Stimulated activated CD4-positive, alpha-beta T cell treated with anti-CD3 and anti-CD28 coated beads, Interleukin-12 subunit alpha, Interleukin-12 subunit beta, amount 100 ng/mL, for 48 hours (primary cell): Measurements from ENCODE around the gene TRMO.

Experiments used
- DNase-seq, 3 donors: peaks; one replicate each; pipeline ENCODE4 v3.0.0-alpha.2; 2020; ENCODE audit warnings: low read depth in 2 of 3, low spot score in 1 of 3

Gene TRMO

DNA sequence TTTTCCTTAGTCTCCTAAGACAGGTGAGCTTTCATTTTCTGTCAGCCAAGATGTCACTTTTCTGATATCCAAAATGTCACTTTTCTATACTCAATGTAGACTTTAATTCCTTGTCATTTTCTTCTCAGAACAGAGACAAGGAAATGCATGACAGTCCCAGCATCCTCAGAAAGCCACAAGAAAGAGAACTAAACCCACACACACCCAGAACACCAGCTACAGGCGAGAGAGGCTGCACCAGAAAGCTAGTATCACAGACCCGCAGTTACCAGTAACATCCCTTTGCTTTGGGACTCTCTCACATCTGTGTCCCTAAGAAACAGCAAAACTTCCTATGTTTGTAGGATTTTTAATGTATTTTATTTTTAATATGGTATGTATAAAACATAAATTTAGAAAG lies 17.1 kb downstream of the TRMO start:
- DNase-seq = no peak

DNA sequence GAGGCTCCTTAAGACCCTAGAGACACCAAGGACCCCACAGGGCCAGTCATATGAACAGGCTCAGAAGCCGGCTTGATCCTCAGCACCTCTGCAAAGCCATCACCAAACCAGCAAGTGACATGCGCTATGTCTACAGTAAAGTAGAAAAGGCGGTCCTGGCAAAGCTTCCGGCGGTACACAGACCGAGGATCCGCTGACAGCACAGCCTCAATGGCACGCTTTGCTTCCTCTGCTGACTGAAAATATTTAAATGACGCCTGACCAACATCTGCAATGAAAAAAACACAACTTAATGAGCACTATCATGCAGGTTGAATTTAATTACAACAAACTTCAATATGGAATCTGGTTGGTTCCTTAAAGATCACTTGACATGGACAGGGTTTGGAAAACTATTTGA lies 17.6 kb downstream of the TRMO start:
- DNase-seq = no peak

DNA sequence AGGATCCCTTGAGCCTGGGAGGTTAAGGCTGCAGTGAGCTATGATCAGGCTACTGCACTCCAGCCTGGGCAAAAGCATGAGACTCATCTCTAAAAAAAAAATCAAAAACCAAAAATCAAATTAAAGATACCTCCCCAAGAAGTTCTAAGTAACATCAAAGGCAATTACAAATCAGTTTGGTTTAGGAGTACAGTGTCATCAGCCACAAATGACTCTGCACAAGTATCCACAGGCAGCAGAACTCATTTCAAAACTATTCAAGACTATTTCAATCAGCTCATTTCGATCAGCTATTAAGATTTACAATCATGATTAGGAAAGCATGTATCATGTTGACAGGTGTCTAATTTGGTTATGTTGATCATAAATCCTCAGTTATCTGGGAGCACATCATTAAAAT lies 19.1 kb downstream of the TRMO start:
- DNase-seq = no peak

DNA sequence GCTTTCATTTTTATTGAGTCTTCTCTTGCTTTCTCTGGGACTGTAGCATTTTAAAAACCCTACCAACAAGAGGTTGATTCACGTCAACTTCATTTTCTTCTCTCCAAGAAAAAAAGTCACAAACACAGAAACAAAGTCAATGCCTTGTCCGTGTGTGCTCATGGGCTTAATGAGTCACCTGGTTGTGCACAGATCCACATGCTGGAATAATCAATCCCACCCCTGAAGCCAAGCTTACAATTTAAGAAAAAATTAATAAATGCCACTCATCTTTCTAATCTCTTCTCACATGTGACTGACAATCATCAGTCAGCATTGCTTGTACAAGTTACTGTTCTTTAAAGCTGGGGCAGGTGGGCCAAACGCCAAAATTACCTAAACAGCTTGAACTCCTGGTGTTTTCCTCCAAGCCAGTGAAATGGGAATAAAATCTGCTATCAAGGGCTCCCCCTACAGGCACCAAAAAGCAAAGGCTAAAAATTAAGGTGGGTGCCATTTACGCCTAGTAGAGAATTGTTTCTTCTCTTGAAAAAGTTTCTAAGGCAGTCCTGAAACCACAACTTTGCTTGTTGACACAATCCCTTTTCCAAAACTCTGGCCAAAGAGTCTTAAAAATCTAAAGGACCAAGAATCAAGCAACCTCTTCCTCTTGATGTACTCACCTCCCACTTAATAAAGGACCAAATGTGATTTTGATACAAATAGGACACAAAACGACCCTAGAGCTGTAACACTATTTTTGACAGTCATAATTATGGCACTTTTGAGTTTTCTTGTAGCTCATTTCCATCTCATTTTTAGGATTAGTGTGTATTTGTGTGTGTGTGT lies 21.3 kb downstream of the TRMO start:
- no peak for DNase-seq

DNA sequence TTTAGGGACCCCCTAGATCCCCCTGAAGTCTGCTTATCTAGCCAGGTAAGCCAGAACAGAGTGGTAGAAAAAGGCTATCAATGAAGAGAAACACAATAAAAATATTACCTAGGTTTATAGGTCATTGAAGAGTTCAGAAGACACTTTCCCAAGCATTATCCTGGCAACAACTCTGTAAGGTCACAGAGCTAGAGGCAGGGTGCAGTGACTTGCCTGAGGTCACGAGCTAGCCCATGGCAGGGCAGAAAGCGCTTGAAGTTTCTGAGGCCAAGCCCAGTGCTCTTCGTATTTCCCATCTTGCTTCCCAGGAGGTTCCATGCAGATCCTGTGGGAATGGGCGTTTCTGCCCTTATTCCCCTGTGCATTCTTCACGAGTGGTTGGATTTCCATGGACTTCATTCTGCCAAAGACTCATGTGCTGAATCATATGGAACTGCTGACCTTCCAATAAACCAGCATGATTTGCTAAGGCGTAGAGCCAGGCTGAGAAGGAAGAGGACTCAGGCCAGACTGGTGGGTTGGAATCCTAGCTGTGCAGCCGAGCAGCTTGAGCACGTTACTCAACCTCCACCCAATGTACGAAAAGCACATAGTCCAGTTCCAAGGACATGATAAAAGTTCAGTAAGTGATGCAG lies 22.1 kb downstream of the TRMO start:
- no peak for DNase-seq

DNA sequence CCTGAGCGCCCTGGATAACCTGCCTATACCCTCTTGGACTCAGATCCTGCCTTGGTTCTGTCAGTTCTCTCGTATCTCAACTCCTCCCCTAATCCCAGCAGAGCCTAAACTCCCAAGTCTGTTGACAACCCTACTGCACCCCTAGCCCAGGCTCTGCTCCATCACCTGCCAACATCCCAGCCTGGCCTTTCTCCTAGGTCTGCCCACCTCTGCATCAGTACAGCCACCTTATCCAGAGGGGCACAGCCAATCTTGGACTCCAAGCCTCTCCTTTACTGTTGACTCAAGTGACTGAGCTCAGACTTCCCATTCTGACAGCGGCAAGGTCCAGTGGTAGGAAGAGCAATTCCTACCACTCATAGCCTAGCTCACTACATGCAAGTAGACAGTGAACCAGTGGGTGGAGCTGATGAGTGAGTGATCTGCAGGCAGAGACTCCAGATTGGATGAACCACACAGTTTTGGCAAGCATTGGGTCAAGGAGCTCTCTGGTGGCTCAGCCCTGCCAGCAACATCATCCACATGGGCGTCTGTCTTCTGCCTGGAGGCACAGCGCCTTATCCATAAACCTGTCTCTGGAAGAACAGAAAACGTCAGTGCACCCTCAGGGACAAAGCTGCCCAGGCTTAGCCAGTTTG lies 26.5 kb downstream of the TRMO start:
- DNase-seq = no peak

DNA sequence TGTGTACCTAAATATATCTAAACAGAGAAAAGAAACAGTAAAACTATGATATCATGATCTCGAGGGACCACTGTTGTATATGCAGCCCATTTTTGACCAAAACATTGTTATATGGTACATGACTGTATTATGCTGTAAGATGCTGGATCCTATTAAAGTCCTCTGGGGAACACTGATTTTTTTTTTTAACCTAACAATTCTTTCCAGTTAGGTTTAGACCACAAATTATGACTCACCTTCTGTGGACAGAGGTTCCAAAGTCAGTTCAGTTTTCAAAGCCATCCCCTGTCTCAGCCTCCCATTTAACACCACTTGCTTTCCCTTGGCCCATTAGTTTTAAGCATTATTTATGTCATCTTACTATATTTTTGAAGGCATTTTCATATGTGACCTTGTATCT lies 27.1 kb downstream of the TRMO start:
- no peak for DNase-seq

DNA sequence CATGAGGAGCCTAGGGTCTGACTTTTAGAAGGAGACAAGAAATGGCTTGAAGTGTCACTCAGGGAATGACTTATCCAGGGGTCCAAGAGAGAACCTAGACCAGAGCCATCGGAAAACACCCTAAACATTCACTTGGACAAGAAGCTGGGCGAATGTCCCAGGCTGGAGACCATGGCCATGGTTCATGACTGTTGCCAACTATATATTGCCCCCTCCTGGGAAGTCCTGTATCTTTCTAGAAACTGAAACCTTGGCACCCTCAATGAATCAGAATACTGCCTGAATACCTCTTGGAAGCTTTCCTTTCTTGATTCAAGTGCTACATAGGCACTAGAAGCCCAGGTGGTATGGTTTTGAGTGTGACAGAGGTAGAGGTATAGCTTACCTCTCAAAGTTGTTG lies 29.9 kb downstream of the TRMO start:
- no peak for DNase-seq

DNA sequence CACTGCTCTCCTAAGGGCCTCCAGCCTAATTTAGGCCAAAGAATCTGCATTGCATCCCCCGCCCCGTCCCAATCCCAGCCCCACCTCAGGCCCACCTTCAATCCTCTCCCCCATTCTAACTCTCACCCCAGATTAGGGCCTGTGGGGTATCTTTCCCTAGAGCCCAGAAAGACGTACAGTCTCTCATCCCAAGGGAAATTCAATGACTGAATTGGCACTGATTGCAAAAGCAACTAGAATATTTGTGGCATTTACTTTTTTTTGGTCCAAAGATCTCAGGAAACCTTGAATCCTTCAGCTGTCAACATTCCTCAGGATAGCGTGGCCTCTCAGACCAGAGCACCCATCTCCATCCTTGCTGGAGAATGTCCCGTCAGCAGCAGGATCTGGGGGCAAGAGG lies 30.6 kb downstream of the TRMO start:
- DNase-seq = no peak

DNA sequence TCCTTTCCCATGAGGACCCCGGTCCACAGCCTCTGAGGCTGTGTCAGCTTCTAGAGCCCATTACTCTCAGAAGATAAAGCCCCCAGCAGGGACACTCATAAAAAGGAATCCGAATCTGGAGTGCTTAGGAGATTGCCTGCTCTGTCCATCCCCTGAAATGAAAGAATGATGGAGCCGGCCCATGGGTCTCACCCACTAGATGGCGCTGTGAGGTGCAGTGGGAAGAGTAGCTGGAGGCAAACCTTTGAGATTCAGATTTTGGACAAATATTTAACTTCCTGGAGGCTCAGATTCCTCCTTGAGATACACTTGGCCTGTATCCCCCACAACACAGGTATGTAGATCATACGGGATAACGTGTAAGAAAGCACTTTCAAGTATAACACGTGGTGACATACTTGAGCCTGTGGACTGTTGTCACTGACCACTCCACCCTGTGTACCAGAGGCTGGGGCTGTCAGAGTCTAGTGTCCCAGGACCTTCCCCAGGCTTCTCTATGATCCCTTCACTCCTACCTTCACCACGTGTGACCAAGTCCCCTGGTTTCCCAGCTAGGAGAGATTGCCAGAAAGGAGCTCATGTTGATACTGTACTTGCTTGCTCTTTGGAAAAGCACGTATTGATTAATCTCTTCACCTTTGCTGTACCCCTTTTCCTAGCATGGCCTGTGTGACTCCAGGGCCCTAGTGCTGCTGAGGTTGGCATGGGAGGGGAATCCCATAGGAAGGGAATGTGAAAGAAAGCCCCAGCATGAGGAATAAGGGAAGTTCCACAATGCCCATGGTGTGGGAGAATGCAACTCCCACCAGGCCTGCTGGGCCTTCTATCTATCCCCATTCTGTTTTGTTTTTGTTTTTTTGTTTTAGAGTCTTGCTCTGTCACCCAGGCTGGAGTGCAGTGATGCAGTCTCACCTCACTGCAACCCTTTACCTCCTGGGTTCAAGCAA lies 32.1 kb downstream of the TRMO start:
- peak; percentile 44 to 81 (median 54) for DNase-seq

DNA sequence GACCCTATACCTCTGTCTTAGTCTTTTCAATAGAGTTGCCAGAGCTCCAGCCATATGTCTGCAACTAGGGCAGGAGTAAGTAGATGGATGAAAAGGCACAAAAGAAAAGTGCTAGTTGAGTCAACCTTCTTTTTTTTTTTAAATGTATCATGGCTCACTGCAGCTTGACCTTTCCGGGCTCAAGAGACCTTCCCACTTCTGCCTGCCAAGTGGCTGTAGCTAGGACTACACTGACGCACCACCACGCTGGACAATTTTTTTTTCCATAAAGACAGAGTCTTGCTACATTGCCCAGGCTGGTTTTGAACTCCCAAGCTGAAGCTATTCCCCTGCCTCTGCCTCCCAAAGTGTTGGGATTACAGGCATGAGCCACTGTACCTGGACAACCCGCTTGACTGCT lies 42.0 kb downstream of the TRMO start:
- DNase-seq = no peak

DNA sequence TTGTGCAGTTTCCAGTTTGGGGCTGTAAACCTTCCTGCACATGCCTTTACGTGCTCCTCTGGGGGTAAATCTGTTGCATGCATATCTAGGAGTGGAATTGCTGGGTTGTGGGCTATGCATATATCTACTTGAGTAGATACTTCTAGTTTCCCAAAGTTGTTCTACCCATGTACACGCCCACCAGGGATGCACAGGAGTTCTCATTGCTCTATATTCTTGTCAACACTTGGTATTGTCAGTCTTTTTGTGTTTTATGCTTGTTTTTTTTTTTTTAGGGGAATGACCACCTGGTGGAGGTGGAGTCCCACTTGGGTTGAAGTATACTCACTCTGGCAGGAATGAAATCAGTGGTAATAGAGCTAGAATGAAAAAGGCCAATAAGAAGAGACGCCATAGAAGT lies 46.2 kb downstream of the TRMO start:
- DNase-seq = no peak

DNA sequence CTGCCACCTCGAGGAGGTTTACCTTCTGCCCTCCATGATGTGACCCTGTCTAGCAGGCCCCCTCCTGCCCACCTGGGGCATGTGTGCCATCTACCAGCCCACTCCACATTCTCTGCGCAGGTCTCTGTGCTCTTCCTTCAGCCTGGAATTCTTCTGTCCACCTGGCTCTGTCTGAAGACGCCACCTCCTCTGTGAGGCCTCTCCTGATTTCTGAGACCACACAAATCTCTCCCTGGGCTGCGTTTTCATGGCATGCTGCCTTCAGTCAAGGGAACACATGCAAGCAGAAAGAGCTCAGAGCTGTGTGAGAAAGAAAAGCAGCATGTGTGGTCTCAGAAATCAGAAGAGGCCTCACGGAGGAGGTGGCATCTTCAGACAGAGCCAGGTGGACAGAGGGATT lies 47.2 kb downstream of the TRMO start:
- DNase-seq = no peak

DNA sequence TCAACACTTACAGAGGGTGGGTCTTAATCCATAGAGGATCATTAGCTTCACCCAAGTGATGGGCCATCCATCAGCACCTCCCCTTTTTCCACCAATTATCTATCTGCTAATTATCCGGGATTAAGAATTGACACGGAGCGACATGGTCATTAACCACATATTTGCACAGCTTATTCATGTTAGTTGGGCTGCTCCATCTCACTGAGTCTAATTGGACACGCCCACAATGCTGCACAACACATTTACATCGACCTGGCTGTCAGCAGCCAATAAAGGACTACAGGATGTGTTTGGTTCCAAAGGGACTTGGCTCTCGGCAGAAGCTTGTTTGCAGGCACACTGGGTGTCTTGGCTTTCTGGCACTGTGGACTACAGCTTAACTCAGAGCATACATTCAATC lies 47.7 kb downstream of the TRMO start:
- no peak for DNase-seq

DNA sequence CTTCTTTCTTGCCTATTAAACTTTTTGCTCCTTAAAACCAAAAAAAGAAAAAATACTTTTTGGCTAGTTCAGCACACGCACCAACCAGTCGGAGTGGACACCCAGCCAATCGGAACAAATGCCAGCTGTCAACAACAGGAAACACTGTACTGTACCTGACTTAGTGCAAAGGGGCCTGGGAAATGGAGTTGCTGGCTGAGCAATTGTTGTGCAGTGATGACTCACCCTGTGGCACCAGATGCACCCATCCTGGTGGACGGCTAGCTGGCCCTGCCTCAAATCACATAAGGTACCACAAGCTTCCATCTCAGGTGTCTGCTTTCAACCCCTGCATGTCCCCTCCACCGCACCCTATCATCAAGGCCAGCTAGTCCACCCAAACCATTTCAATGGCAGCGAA lies 48.4 kb downstream of the TRMO start:
- DNase-seq = no peak

DNA sequence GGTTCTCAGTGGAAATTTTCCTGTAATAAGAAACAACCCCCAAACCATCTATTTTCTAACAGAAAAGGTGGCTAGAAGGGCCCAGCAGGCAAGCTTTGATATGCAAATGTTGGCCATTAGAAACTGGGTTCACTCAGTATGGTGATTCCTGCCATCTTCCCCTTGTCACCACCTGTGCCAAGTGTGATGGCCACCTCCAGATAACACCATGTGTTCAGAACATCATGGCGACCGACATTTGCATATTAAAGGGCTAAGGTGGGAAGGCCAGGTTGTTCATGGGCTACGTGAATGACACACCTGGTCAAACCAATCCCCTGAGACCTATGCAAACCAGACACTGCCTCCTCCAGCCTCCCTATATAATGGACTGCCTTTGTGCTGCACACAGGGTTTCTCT lies 48.9 kb downstream of the TRMO start:
- DNase-seq = no peak

DNA sequence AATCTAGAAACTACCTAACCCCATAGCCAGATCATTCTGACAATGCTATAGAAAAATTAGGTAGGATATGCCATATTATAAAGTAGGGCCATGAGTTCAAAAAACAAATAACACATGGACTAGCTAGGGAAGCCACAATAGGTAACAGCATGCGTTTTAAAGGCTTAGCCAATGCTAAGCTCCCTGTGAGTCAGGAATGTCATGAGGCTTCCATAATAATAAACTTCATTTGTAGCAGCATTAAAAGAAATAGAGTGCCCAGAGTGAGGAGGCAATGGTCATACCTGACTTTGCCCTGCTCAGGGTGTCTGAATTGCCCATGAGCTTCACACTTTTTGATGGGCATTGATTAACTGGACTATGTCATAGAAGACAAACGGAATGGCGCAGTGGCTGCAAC lies 53.4 kb downstream of the TRMO start:
- DNase-seq = no peak

DNA sequence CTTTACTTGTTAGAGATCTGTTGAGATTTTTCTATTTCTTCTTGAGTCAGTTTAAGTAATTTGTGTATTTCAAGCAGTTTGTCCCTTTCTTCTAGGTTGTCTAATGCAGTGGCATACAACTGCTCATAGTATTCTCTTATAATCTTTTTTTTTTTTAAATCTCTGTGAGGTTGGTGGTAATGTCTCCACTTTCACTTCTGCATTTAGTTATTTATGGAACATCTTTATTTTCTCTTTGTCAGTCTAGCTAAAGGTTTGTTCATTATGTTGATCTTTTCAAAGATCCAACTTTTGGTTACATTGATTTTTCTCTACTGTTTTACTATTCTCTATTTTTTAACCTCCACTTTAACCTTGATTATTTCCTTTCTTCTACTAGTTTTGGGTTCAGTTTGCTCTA lies 55.5 kb downstream of the TRMO start:
- DNase-seq = no peak

DNA sequence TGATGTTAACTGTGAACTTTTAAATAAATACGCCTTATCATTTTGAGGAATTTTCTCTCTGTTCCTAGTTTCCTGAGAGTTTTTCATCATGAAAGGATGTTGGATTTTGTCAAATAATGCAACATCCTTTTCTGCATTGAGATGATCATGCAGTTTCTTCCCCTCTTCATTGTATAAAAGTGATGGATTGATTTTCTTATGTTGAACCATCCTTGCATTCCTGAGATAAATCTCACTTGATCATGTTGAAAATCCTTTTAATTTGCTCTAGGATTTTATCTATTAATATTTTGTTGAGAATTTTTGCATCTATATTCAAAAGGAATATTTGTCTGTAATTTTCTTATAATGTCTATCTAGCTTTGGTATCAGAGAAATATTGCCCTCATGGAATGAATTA lies 56.0 kb downstream of the TRMO start:
- DNase-seq = no peak

DNA sequence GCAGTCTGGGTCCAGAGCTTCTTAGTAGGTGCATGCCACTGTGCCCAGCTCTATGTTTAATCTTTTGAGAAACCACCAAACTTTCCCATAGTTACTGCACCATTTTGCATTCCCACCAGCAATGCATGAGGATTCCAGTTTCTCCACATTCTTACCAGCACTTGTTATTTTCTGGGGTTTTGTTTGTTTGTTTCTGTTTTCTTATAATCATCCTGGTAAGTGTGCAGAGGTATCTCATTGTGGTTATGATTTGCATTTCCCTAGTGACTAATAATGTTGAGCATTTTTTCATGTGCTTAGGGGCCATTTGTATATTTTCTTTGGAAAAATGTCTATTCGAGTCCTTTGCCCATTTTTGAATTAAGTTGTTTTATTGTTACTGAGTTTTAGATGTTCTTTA lies 57.9 kb downstream of the TRMO start:
- DNase-seq = no peak

DNA sequence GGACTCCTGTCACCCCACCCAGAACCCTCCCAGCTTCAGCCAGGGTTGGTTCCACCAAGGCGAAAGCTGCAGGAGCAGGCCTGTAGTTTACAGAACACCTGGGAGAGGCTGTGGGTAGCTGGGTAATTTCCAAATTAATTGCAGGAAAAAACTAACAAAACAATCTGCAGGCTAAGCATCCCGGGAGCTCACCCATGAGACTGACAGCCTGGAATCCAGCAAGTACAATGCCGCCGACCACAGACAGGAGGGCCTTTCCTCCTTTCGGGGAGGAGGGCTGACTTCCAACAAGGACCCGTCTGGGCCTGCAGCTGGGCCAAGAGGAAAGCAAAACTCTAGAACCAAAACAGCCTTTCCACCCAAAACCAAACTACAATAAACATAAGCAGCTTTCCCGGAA lies 59.0 kb downstream of the TRMO start:
- DNase-seq = no peak

DNA sequence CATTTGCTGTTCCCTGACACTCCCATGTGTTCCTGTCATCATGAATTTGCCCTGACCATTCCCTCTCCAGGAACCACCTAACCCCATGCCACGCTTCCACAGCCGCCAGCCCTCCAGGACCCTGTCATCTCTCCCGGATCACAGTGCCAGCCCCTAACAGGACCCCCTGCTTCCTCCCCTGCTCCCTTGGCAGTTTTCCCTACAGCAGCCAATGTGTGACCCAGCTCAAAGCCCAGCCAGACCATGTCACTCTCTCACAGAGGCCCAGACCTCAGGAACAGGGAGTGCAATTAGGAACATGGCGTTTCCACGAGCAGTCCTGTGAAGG lies 61.2 kb downstream of the TRMO start:
- no peak for DNase-seq
